ENCODE data around the gene AKNAD1. TPM values are rescaled to one million over a fixed set of nuclear protein-coding genes. Genes with fewer than 3 reads are reported as not detected.

Gene AKNAD1
- total RNA-seq, 1 donor, result 0.86 TPM

- DNase-seq (ENCODE audit: low read depth), result peak; percentile 22
- TF ChIP-seq CTCF (IDR thresholded peaks at IDR 0.05; ENCODE audit: insufficient read depth, low read depth, low read length), result no peak
- no peak overlapping the region for H3K4me3 ChIP-seq (ENCODE audit: low read depth, low read length)
Observed at GRCh38 chr1:108843390-108844137, 13.3 kb downstream of the AKNAD1 start.

GRCh38 chr1:108842525-108843181, 14.2 kb downstream of the AKNAD1 start:
- H3K4me3 ChIP-seq (ENCODE audit: low read depth, low read length), result no peak overlapping the region
- DNase-seq (ENCODE audit: low read depth), result no peak
- TF ChIP-seq CTCF (IDR thresholded peaks at IDR 0.05; ENCODE audit: insufficient read depth, low read depth, low read length), result no peak

GRCh38 chr1:108841703-108842102, 15.2 kb downstream of the AKNAD1 start:
- no peak for TF ChIP-seq CTCF (IDR thresholded peaks at IDR 0.05; ENCODE audit: insufficient read depth, low read depth, low read length)
- H3K4me3 ChIP-seq (ENCODE audit: low read depth, low read length), result no peak overlapping the region
- DNase-seq (ENCODE audit: low read depth), result no peak

GRCh38 chr1:108832929-108833328, 24.0 kb downstream of the AKNAD1 start:
- no peak for DNase-seq (ENCODE audit: low read depth)
- TF ChIP-seq CTCF (IDR thresholded peaks at IDR 0.05; ENCODE audit: insufficient read depth, low read depth, low read length), result no peak
- H3K4me3 ChIP-seq (ENCODE audit: low read depth, low read length), result no peak overlapping the region

GRCh38 chr1:108831225-108831624, 25.7 kb downstream of the AKNAD1 start:
- peak overlapping the region; percentile 21 for H3K4me3 ChIP-seq (ENCODE audit: low read depth, low read length)
- no peak for TF ChIP-seq CTCF (IDR thresholded peaks at IDR 0.05; ENCODE audit: insufficient read depth, low read depth, low read length)
- DNase-seq (ENCODE audit: low read depth), result peak; percentile 90

- peak overlapping the region; percentile 21 for H3K4me3 ChIP-seq (ENCODE audit: low read depth, low read length)
- DNase-seq (ENCODE audit: low read depth), result peak; percentile 97
Observed at GRCh38 chr1:108830119-108831008, 26.5 kb downstream of the AKNAD1 start.

More at GRCh38 chr1:108830119-108831008, 26.5 kb downstream of the AKNAD1 start:
- no peak for TF ChIP-seq CTCF (IDR thresholded peaks at IDR 0.05; ENCODE audit: insufficient read depth, low read depth, low read length)
